Limb (tissue), 2 donors: ENCODE measurements around the gene COL6A1.

Experiments used
- DNase-seq, 2 donors: peaks; one replicate each; pipeline ENCODE4 v3.0.0-alpha.2; 2016; ENCODE audit errors: extremely low spot score in 2 of 2

COL6A1 gene

GRCh38 chr21:46023555-46023954 lies 42.0 kb downstream of the COL6A1 start:
- DNase-seq = peak in 1 of 2 donors; percentile 22

- no peak for DNase-seq
Measured at GRCh38 chr21:46024141-46024540, 42.6 kb downstream of the COL6A1 start.

- DNase-seq = no peak
Measured at GRCh38 chr21:46025113-46025770, 43.7 kb downstream of the COL6A1 start.

- DNase-seq = no peak
Measured at GRCh38 chr21:46027851-46028493, 46.4 kb downstream of the COL6A1 start.

GRCh38 chr21:46028573-46029091 lies 47.1 kb downstream of the COL6A1 start:
- DNase-seq = no peak

- no peak for DNase-seq
Measured at GRCh38 chr21:46029186-46029924, 47.8 kb downstream of the COL6A1 start.

- DNase-seq = no peak
Measured at GRCh38 chr21:46031484-46031883, 49.9 kb downstream of the COL6A1 start.

- DNase-seq = no peak
Measured at GRCh38 chr21:46032100-46032499, 50.5 kb downstream of the COL6A1 start.

GRCh38 chr21:46033410-46034400 lies 52.1 kb downstream of the COL6A1 start:
- no peak for DNase-seq

- peak in 1 of 2 donors; percentile 58 for DNase-seq
Measured at GRCh38 chr21:46035809-46036695, 54.5 kb downstream of the COL6A1 start.

GRCh38 chr21:46036696-46037330 lies 55.2 kb downstream of the COL6A1 start:
- DNase-seq = peak in 1 of 2 donors; percentile 28

GRCh38 chr21:46037331-46038325 lies 56.1 kb downstream of the COL6A1 start:
- no peak for DNase-seq

GRCh38 chr21:46038341-46038829 lies 56.8 kb downstream of the COL6A1 start:
- DNase-seq = peak in 1 of 2 donors; percentile 26

GRCh38 chr21:46038871-46039397 lies 57.4 kb downstream of the COL6A1 start:
- peak in 1 of 2 donors; percentile 33 for DNase-seq

- DNase-seq = no peak
Measured at GRCh38 chr21:46039891-46040660, 58.5 kb downstream of the COL6A1 start.

- DNase-seq = peak in 1 of 2 donors; percentile 32
Measured at GRCh38 chr21:46040707-46041106, 59.1 kb downstream of the COL6A1 start.

GRCh38 chr21:46041183-46041582 lies 59.6 kb downstream of the COL6A1 start:
- DNase-seq = no peak
